Endodermal cell (in vitro differentiated cells): Measurements from ENCODE around the gene PRR7. TPM values are rescaled to one million over a fixed set of nuclear protein-coding genes. Genes with fewer than 3 reads are reported as not detected.

Experiments
- DNase-seq: peaks from one replicate; pipeline ENCODE4 v3.0.0-alpha.2; 2017
- H3K27ac ChIP-seq: 2 replicates; pipeline ENCODE4 v1.5.1; 2013; ENCODE audit warnings: mild to moderate bottlenecking, low read depth, low read length, moderate library complexity
- H3K27me3 ChIP-seq: 2 replicates; pipeline ENCODE4 v1.6.1; 2013; ENCODE audit warnings: mild to moderate bottlenecking, low read length, moderate library complexity; ENCODE audit not compliant: insufficient read depth, control insufficient read depth, poor library complexity, severe bottlenecking
- H3K36me3 ChIP-seq: 2 replicates; pipeline ENCODE4 v1.7.0; 2013; ENCODE audit warnings: mild to moderate bottlenecking, low read length, moderate library complexity; ENCODE audit not compliant: control insufficient read depth, insufficient read depth
- H3K4me1 ChIP-seq: one replicate; pipeline ENCODE4 v1.7.0; 2013; ENCODE audit warnings: low read length; ENCODE audit not compliant: control insufficient read depth, insufficient read depth
- H3K4me3 ChIP-seq: 2 replicates; pipeline ENCODE4 v1.5.1; 2013; ENCODE audit warnings: mild to moderate bottlenecking, low read length, moderate library complexity
- H3K9ac ChIP-seq: 2 replicates; pipeline ENCODE4 v1.6.1; 2013; ENCODE audit warnings: mild to moderate bottlenecking, low read length, moderate library complexity; ENCODE audit not compliant: poor library complexity, severe bottlenecking; ENCODE audit errors: extremely low read depth
- H3K9me3 ChIP-seq: 2 replicates; pipeline ENCODE4 v1.6.1; 2013; ENCODE audit warnings: mild to moderate bottlenecking, low read length, moderate library complexity; ENCODE audit not compliant: control insufficient read depth
- H3K27ac Mint-ChIP-seq: 2 replicates; pipeline ENCODE4 v1.8.0; 2020; ENCODE audit warnings: mixed read lengths
- H3K27me3 Mint-ChIP-seq: 2 replicates; pipeline ENCODE4 v1.8.0; 2021; ENCODE audit warnings: mild to moderate bottlenecking, mixed read lengths; ENCODE audit not compliant: insufficient read depth
- H3K36me3 Mint-ChIP-seq: 2 replicates; pipeline ENCODE4 v1.8.0; 2020; ENCODE audit warnings: low read depth, mixed read lengths
- H3K4me1 Mint-ChIP-seq: 2 replicates; pipeline ENCODE4 v1.8.0; 2020; ENCODE audit warnings: mixed read lengths
- H3K4me3 Mint-ChIP-seq: 2 replicates; pipeline ENCODE4 v1.8.0; 2020; ENCODE audit warnings: mild to moderate bottlenecking, moderate library complexity, mixed read lengths
- H3K9me3 Mint-ChIP-seq: 2 replicates; pipeline ENCODE4 v1.8.0; 2020; ENCODE audit warnings: mild to moderate bottlenecking, mixed read lengths
- CTCF ChIP-seq: fragments of 200-600 bp; sonication (generic); conservative IDR thresholded peaks from 2 replicates; pipeline ENCODE4 v1.5.0; 2021; ENCODE audit warnings: antibody characterized with exemption, mild to moderate bottlenecking
- WGBS, 2 experiments: methylation state at CpG; one replicate each; pipeline versions ENCODE4 v1.1.5 to v1.1.7; 2013; ENCODE audit warnings: missing lambda C conversion rate in 2 of 2, mixed read lengths in 1 of 2; ENCODE audit not compliant: insufficient coverage in 1 of 2, insufficient read length in 1 of 2; 5-methylcytosine and 5-hydroxymethylcytosine counted together
- total RNA-seq, 2 donors: library from RNA; stranded (reverse); fragmentation: NEBNext Ultra II Directional in 1 of 2; extraction: Animal tissue kit (Norgen Biotek cat#: 25700) in 1 of 2; gene quantifications; 2 replicates in 1 of 2; 3 replicates in 1 of 2; pipeline ENCODE4 v1.2.1, GENCODE V29; 2021

PRR7 gene
- total RNA-seq, 2 donors from 2014 or later: 4.7 to 8.0 TPM

GRCh38 chr5:177437623-177438022 lies 9.0 kb upstream of the PRR7 start:
- H3K36me3 ChIP-seq: peaks cover 35% of the 10 kb centered on the region
- no peak overlapping the region for H3K4me3 Mint-ChIP-seq
- no peak overlapping the region for H3K27ac Mint-ChIP-seq
- H3K9ac ChIP-seq: no peak overlapping the region
- H3K4me3 ChIP-seq: no peak overlapping the region
- no peak overlapping the region for H3K27ac ChIP-seq
- H3K27me3 ChIP-seq: no peaks in the 10 kb centered on the region
- no peaks in the 10 kb centered on the region for H3K4me1 Mint-ChIP-seq
- DNase-seq: no peak
- H3K9me3 Mint-ChIP-seq: no peaks in the 10 kb centered on the region
- 88 to 95% methylated on average over 3 to 4 of the region's 4 CpGs for WGBS, 2 experiments
- TF ChIP-seq CTCF: no peak
- no peaks in the 10 kb centered on the region for H3K27me3 Mint-ChIP-seq
- H3K4me1 ChIP-seq: no peaks in the 10 kb centered on the region
- H3K36me3 Mint-ChIP-seq: peaks cover 49% of the 10 kb centered on the region
- H3K9me3 ChIP-seq: no peaks in the 10 kb centered on the region

DNA sequence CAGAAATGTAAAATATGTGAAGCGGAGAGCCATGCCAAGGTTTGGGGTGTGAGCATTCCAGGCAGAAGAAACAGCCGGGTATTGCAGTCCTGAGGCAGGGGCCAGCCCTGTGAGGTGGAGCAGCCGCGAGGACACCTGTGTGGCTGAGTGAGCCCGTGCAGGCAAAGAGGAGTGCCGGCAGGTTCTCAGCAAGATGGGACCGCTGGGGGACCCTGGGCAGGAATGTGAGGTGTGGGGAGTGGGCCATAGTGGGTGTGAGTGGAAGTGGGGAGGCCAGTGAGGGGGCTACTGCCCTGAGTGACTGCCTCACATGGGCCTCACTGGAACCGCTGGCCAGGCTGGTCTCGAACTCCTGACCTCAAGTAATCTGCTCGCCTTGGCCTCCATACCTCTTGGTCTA lies 8.1 kb upstream of the PRR7 start:
- no peaks in the 10 kb centered on the region for H3K4me1 Mint-ChIP-seq
- no peaks in the 10 kb centered on the region for H3K27me3 Mint-ChIP-seq
- 94 to 96% methylated on average over 5 to 10 of the region's 10 CpGs for WGBS, 2 experiments
- no peak overlapping the region for H3K4me3 Mint-ChIP-seq
- no peak for TF ChIP-seq CTCF
- Histone ChIP-seq H3K27me3 (no peaks in the 10 kb centered on the region), H3K36me3 (peaks cover 35% of the 10 kb centered on the region), H3K27ac (no peak overlapping the region), H3K4me3 (no peak overlapping the region), H3K9me3 (no peaks in the 10 kb centered on the region), H3K9ac (no peak overlapping the region), H3K4me1 (no peaks in the 10 kb centered on the region)
- no peak for DNase-seq
- H3K27ac Mint-ChIP-seq: no peak overlapping the region
- peaks cover 46% of the 10 kb centered on the region for H3K36me3 Mint-ChIP-seq
- H3K9me3 Mint-ChIP-seq: no peaks in the 10 kb centered on the region

- peaks cover 4% of the 10 kb centered on the region for H3K27me3 Mint-ChIP-seq
- H3K36me3 Mint-ChIP-seq: peaks cover 43% of the 10 kb centered on the region
- no peak for DNase-seq
- H3K9me3 Mint-ChIP-seq: no peaks in the 10 kb centered on the region
- Histone ChIP-seq H3K27ac (no peak overlapping the region), H3K27me3 (no peaks in the 10 kb centered on the region), H3K4me3 (no peak overlapping the region), H3K4me1 (peaks cover 3% of the 10 kb centered on the region), H3K9ac (no peak overlapping the region), H3K36me3 (peaks cover 24% of the 10 kb centered on the region), H3K9me3 (no peaks in the 10 kb centered on the region)
- H3K4me3 Mint-ChIP-seq: no peak overlapping the region
- 90 to 96% methylated on average over 4 of the region's 4 CpGs for WGBS, 2 experiments
- no peaks in the 10 kb centered on the region for H3K4me1 Mint-ChIP-seq
- TF ChIP-seq CTCF: no peak
- H3K27ac Mint-ChIP-seq: no peak overlapping the region
These were observed 7.0 kb upstream of the PRR7 start for GRCh38 chr5:177439518-177440053.
